ENCODE results near the gene NOS1.

NOS1 gene

DNA sequence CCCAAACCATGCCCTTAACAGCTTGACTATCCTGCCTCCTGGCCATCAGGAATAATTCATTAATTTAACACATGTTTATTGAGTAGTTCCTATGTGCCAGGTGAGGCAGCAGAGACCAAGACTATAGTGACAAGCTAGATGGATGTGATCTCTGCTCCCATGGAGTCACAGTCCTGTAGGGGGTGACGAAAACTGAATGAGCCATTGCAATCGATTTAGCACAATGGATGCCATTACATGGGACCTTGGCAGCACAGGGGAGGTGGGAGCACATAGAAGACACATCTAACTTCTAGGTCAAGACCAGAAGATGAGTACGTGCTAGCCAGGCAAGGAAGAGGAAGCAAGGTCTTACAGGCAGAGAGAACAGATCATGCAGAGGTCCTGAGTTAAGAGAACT, 68.7 kb downstream of the NOS1 start:
- no peaks in the 10 kb centered on the region for H3K9me3 ChIP-seq
- H3K27me3 ChIP-seq, result peaks cover 22% of the 10 kb centered on the region
- TF ChIP-seq, protein P1, sequence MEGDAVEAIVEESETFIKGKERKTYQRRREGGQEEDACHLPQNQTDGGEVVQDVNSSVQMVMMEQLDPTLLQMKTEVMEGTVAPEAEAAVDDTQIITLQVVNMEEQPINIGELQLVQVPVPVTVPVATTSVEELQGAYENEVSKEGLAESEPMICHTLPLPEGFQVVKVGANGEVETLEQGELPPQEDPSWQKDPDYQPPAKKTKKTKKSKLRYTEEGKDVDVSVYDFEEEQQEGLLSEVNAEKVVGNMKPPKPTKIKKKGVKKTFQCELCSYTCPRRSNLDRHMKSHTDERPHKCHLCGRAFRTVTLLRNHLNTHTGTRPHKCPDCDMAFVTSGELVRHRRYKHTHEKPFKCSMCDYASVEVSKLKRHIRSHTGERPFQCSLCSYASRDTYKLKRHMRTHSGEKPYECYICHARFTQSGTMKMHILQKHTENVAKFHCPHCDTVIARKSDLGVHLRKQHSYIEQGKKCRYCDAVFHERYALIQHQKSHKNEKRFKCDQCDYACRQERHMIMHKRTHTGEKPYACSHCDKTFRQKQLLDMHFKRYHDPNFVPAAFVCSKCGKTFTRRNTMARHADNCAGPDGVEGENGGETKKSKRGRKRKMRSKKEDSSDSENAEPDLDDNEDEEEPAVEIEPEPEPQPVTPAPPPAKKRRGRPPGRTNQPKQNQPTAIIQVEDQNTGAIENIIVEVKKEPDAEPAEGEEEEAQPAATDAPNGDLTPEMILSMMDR (IDR thresholded peaks at IDR 0.05), result no peak
- H3K4me1 ChIP-seq (ENCODE audit: control insufficient read depth in 1 of 2, insufficient read depth in 1 of 2, low read depth in 1 of 2, low read length in 1 of 2), result no peaks in the 10 kb centered on the region
- H3K36me3 ChIP-seq, result no peaks in the 10 kb centered on the region
- no peak overlapping the region for H3K27ac ChIP-seq
- no peak overlapping the region for H3K4me3 ChIP-seq (ENCODE audit: low read depth in 1 of 2, low read length in 1 of 2)

GRCh38 chr12:117284140-117284539, 77.3 kb downstream of the NOS1 start:
- no peak overlapping the region for H3K27ac ChIP-seq
- H3K9me3 ChIP-seq, result no peaks in the 10 kb centered on the region
- no peaks in the 10 kb centered on the region for H3K4me1 ChIP-seq (ENCODE audit: control insufficient read depth in 1 of 2, insufficient read depth in 1 of 2, low read depth in 1 of 2, low read length in 1 of 2)
- TF ChIP-seq, protein P1 (IDR thresholded peaks at IDR 0.05), result no peak
- H3K27me3 ChIP-seq, result peaks cover 5% of the 10 kb centered on the region
- no peak overlapping the region for H3K4me3 ChIP-seq (ENCODE audit: low read depth in 1 of 2, low read length in 1 of 2)
- H3K36me3 ChIP-seq, result no peaks in the 10 kb centered on the region

GRCh38 chr12:117282490-117282889, 78.9 kb downstream of the NOS1 start:
- Histone ChIP-seq H3K36me3 (no peaks in the 10 kb centered on the region), H3K27ac (no peak overlapping the region), H3K27me3 (peaks cover 13% of the 10 kb centered on the region), H3K9me3 (no peaks in the 10 kb centered on the region), H3K4me1 (ENCODE audit: control insufficient read depth in 1 of 2, insufficient read depth in 1 of 2, low read depth in 1 of 2, low read length in 1 of 2) (no peaks in the 10 kb centered on the region), H3K4me3 (ENCODE audit: low read depth in 1 of 2, low read length in 1 of 2) (no peak overlapping the region)
- TF ChIP-seq, protein P1 (IDR thresholded peaks at IDR 0.05), result no peak

GRCh38 chr12:117280019-117280680, 81.3 kb downstream of the NOS1 start:
- H3K9me3 ChIP-seq, result no peaks in the 10 kb centered on the region
- H3K36me3 ChIP-seq, result no peaks in the 10 kb centered on the region

GRCh38 chr12:117279606-117280005, 81.8 kb downstream of the NOS1 start:
- no peak overlapping the region for H3K27ac ChIP-seq
- peaks cover 15% of the 10 kb centered on the region for H3K27me3 ChIP-seq
- H3K4me3 ChIP-seq (ENCODE audit: low read depth in 1 of 2, low read length in 1 of 2), result no peak overlapping the region
- no peaks in the 10 kb centered on the region for H3K9me3 ChIP-seq
- H3K36me3 ChIP-seq, result no peaks in the 10 kb centered on the region
- TF ChIP-seq, protein P1 (IDR thresholded peaks at IDR 0.05), result no peak
- no peaks in the 10 kb centered on the region for H3K4me1 ChIP-seq (ENCODE audit: control insufficient read depth in 1 of 2, insufficient read depth in 1 of 2, low read depth in 1 of 2, low read length in 1 of 2)

More at GRCh38 chr12:117280019-117280680, 81.3 kb downstream of the NOS1 start:
- no peak overlapping the region for H3K4me3 ChIP-seq (ENCODE audit: low read depth in 1 of 2, low read length in 1 of 2)
- H3K27me3 ChIP-seq, result peaks cover 15% of the 10 kb centered on the region
- TF ChIP-seq, protein P1 (IDR thresholded peaks at IDR 0.05), result no peak
- H3K27ac ChIP-seq, result no peak overlapping the region
- no peaks in the 10 kb centered on the region for H3K4me1 ChIP-seq (ENCODE audit: control insufficient read depth in 1 of 2, insufficient read depth in 1 of 2, low read depth in 1 of 2, low read length in 1 of 2)
